GM18868 (cell line): ENCODE results near the gene RNF225.
"Not testable (repeated sequence)": the region's sequence is repeated elsewhere in the genome, so short reads cannot be mapped to it uniquely, and the experiment has no call there.

ENCODE experiments used
- ATAC-seq: cut with Tn5 transposase; IDR thresholded peaks from one replicate; pipeline ENCODE4 v1.9.1; 2021; ENCODE audit warnings: mild to moderate bottlenecking, moderate library complexity; ENCODE audit not compliant: unreplicated experiment

Gene RNF225

DNA sequence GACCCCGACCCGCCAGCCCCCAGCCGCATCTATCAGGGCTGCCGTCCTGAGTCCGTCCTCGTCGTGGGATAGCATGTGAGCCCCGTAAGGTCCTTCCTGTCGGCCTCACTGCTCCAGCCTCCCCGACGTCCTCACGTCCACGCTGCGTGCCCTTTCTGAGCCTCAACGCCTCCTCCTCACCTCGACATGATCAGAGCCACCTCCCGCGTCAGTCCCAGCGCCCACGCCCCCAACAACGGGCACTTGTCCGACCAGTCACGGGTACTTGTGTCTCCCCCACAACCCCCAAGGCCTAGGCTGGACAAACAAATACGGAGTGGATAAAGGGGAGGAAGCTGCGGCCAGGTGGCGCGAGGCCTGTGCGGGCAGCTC is 33.6 kb upstream of the RNF225 start:
- peak; percentile 8 for ATAC-seq

DNA sequence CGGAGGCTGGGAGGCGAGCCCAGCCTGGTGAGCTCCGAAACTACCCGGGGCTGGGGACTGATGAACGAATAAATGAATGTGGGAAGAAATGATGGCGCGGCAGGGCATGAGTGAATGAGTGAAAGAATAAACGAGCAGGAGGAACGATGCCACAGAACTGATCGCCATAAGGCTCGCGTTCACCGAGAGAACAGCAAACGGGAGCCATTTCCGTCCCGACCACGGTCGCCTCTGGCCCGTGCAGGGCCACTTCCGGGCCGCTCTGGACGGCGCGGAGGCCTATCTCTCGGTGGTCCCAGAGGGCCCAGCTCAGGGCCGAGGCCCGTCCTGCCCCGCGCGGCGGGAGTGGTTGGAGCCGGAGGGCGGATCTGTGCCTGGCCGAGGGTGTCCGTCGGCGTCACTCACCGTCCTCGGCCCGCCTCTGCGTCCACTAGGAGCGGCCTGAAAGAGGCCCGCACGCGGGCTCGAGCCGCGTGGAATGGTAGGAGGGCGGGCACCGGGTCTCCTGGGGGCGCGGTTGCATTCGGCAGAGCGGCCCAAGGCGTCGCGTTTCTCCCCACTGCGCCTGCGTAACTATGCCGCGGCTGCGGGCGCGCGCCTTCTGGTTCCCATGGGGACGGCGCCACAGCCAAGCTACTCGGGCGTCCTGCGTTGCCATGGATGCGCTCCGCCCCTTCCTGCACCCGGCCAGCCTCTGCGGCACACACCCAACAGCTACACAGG is 33.0 kb upstream of the RNF225 start, which contains the start of gene ZNF497:
TSS of gene ZNF497 (minus strand) at position 480 of the 723 bp plus-strand sequence. CDS start 5,116 bp downstream, outside the sequence.
- peak; percentile 88 for ATAC-seq

DNA sequence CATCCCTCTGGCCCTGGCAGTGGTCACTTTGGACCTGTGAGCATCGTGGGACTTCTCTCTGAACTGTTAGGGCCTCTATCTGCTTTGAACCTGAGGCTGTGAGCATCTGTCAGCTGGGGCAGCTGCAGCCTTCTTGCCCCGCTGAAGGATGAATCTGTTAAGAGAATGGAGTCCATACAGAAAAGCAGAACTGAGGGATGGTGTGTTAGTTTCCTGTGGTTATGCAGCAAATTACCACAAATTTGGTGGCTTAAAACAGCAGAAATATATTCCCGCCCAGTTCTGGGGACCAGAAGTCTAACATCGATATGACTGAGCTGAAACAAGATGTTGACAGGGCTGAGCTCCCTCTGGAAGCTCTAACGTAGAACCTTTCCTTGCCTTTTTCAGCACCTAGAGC is 31.3 kb upstream of the RNF225 start:
- ATAC-seq = no peak

DNA sequence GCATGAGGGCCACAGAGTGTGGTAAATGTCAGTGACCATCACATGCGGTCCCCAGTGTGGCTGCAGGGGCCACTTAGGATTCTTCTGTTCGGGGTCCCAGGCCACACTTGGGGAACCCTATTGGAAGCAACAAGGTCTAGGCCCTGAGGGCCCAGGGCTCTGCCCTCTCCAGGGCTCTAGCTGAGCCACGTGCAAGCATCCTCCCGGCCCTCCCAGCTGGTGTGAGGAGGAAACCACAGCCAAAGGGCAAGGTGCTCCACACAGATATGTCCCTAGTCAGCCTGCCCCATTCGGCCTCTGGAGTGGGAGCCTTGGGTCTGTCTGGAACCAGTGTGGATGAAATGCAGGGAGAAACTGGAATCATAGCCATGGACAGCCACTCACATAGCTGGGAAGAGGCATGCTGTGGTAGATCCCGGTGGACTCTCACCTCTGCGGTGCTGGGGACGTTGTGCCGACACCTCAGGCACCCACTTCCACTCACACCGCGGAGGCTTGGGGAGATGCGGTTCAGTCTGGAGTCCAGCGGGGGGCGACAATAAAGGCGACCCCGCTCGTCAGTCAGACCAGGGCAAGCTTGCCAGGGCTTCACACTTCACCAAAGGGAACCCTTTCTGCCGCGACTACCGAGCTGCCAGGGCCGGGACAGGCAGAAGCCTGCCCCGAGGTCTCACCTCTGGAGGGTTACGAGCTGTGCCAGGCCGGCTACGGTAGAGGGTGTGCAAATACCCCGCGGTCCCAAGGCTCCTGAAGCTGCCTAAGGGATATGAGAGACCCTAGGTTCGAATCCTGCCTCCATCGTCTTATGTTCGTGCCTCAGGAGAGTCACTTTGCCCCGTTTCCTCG is 28.6 kb upstream of the RNF225 start:
- ATAC-seq = no peak

DNA sequence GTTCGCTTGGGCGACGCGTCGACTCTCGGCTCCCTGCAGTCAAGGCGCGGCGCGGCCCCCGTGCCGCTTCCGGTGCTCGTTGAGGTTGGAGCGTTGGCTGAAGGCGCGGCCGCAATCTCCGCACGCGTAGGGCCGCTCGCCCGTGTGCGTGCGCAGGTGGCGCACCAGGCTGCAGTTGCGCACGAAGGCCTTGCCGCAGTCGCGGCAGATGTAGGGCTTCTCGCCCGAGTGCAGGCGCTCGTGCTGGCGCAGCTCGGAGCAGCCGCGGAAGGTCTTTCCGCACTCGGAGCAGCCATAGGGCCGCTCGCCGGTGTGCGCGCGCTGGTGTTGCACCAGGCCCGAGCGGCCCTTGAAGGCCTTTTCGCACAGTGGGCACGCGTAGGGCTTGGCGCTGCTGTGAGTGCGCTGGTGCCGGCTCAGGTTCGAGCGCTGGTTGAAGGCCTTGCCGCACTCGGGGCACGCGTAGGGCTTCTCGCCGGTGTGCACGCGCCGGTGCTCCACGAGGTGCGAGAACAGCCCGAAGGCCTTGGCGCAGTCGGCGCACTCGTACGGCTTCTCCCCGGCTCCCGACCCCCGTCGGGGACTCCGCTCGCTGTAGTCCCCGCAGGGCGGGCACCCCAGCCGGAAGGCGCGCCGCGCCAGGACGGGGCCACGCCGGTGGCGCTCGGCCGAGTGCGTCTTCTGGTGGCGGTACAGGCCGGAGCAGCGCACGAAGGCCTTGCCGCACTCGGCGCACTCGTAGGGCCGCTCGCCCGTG is 27.6 kb upstream of the RNF225 start:
- no peak for ATAC-seq

DNA sequence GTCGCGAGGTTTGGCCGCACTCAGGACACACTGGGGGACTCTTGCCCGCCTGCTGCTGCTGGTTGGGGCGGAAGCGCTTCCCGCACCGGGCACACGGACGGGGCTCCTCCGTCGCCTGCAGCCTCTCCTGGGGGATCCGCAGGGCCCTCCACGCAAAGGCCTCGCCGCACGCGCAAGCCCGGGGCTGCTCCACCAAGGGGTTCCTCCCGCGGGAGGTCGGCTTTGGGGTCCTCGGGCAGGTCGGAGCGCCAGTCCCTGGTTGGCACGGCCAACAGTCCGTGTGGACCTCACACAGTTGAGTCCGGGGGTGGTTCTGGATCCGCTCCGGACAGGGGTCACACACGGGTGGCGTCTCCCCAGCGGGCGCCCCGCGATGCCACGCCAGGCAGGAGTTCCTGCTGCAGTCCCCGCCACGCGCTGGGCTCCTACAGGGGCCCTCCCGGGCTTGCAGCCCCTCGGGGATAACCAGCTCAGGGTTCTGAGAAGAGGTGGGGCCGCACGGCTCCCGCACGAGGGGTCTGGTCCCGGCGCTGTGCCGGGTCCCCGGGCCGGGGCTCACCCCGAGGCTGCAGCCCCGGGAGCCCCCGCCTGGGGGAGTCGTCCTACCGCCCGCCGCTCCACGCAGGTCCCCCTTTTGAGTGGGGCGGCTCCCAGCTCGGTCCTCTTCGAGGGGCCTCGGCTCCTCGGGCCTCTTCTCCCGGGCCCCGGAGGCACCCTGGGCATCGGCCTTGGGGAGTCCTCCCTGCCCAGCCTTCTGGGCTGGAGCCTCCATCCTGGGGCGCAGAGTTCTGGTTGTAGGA is 26.7 kb upstream of the RNF225 start:
- no peak for ATAC-seq

DNA sequence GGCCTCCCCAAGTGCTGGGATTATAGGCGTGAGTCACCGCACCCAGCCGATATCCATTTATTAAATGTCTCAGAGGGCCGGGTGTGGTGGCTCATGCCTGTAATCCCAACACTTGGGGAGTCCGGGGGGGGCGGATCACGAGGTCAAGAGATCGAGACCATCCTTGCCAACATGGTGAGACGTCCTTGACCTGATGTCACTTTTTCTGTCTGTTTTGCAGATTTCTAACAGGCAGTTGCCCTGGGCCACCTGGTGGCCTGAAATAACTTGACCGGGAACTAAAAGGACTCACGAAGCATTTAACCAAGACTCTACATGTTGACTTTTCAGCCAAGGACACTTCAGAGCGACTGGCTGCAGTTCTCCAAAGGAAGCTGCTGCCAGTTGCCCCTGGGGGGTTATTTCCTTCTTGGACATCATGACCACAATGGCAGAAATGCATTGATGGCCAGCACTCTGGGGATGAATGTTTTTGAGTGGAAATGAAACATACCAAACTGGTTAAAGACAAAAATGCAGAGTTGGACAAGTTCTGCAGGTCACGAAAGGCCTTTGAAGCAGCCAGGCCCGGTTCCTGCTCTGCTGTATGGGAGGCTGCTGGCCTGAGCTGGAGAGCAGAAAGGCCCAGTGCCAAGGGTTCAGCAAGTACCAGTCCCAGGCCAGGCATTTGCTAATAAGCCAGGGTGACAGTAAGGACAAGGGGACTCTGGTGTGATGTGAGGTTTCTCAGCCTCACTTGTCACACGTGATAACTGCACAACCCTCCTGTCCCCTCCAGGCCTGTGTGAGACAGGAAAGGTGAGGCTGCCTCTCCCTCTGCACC is 22.9 kb upstream of the RNF225 start:
- ATAC-seq = no peak

DNA sequence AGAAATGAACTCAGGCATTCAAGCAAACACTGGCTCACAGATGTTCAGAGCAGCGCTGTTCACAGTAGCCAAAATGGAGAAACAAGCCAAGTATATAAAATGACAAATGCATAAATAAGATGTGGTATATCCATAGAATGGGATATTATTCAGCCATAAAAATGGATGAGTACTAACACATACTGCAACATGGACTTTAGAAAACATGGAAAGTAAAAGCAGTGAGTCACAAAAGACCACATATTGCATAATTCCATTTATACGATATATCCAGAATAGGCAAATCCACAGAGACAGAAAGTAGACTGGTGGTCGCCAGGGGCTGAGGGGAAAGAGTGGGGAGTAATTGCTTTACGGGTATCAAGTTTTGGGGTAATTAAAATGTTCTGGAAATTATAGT is 21.3 kb upstream of the RNF225 start:
- no peak for ATAC-seq

DNA sequence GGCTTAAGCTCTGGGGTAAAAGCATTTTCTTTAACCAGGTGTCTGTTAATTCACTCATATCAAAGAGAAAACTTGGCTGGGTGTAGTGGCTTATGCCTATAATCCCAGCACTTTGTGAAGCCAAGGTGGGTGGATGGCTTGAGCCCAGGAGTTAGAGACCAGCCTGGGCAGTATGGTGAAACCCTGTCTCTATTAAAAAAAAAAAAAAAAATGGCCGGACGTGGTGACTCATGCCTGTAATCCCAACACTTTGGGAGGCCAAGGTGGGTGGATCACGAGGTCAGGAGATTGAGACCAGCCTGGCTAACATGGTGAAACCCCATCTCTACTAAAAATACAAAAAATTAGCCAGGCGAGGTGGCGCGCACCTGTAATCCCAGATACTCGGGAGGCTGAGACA is 18.7 kb upstream of the RNF225 start:
- not testable (repeated sequence) for ATAC-seq

DNA sequence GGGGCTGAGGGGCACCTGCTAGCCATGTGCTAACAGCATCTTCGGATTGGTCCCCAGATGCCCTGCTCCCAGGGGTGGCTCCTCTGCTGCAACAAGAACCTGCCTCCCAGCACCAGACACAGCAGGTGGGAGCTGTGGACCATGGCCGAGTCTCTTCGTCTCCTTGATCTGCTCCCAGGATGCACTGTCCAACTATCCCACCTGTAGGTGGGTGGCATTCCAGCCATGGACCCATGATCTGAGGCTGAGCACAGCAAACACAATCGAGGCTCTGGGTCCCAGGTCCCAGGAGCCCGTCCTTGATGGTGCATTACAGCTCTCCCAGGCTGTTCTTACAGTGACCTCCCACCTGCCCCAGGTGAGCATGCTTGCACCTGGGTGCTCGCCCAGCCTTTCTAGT is 16.2 kb upstream of the RNF225 start:
- no peak for ATAC-seq

DNA sequence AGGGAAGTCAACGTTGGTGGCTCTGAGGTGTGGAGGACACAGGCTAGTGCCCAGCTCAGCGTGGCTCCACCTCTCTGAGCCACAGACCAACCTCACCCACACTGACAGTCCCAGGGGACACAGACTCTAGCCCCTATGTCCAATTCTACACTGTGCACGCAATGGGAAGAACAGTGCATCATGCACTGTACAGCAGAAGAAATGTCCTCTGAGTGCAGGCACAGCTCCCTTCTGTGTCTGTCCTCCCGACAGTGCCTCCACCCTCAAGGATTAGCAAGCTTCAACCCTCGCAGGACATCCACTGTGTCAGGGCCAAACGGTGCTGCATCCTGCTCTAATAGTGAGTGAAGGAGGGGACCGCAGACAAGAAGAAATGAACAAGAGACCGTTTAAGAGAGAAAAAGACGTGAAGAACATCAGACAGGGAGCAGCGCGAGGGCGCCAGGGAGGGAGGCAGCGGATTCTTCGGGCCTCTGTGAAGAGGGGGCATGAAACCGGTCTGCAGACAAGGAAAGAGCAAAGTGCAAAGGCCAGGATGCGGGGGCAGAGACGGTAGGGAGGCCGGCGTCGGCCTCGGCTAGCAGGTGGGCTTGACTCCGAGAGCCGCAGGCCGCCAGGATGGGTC is 15.3 kb upstream of the RNF225 start:
- ATAC-seq = no peak

DNA sequence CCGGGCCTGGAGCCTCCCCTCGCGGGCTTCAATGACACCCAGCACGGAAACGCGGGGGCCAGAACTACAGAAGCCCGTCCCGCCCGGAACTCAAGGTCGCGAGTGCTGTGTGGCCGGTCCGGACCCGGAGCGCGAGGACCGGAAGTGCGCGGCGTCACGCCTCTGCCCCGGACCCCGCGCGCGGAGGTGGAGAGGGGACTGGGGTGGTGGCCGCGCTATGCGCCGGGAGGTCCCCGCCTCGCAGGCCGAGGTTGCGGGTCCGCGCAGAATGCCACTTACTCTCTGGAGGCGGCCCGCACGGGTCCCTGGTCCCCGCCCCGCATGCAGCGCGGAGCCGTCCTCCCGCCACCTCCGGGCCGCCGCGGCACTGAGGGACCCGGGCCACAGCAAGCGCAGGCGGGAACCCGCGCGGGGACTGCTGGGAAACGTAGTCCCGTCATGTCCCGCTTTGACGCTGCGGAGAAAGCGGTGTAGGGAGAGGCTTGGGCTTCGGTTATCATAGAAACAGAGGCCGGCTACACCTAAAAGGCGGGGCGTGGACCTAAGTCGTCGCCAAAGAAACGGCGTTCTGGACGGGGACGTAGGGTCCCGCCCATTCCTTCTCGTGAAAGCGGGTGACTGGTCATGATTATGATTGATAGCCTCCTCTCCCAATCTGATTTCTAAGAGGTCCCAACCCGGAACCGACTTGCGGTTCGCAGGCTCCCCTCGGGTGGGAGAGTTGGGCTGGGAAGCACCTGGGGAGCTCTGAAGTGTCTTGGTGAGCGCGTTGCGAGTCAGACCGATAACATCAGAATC is 14.6 kb upstream of the RNF225 start, which contains the start of gene ZNF837:
TSS of gene ZNF837 (minus strand) at position 369 of the 798 bp plus-strand sequence. CDS start 11,698 bp downstream, outside the sequence.
- ATAC-seq = peak; percentile 82

DNA sequence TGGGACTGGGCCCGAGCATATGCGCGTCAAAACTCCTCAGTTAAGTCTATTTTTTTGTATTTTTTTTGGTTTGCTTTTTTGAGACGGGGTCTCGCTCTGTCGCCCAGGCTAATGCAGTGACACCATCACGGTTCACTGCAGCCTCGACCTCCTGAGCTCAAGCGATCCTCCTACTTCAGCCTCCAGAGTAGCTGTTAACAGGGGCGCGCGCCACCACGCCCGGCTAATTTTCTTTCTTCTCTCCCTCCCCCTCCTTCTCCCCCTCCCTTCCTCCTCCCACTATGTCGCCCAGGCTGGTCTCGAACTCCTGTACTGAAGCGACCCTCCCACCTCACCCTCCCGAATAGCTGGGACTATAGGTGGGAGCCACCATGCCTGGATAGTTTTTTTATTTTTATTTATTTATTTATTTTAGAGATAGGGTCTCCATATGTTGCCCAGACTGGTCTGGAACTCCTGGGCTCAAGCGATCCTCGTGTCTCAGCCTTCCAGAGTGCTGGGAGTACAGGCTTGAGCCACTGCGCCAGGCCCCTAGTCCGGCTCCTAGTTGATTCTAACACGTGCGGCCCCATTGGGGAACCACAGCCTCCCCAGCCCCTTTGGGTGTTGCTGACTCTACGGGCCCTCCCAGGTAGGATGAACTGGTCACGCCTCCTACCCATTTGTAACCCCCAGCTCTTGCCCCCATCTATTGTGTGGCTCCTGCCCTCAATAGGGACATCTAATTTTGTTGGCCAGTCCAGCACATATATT is 13.8 kb upstream of the RNF225 start:
- no peak for ATAC-seq

DNA sequence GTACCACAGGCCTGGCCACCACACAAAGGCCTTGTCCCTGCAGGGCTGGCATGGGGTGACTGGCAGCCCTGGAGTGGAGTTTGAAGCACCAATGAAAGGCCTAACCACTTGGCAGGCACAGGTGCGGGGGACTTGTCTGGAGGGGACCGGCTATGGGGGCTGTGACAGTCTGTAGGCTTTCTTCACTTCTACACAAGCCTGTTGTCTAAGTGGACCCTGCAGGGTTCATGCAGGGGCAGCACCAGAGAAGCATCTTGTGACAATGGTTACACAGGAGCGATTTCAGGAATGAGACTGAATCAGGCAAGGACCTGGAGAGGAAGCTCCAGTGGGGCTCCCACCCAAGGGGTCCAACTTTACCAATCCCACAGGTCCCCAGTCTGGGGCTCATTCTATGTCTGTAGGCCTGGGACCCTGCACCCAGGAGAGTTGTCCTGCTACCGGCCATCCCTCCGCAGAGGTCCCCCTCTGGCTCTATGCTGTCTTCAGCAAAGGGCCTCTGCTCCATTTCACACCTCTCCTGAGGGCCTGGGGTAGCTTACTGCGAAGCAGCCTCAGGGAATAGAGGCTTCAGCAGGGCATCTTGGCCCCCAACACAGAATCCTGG is 12.4 kb upstream of the RNF225 start:
- ATAC-seq = no peak

DNA sequence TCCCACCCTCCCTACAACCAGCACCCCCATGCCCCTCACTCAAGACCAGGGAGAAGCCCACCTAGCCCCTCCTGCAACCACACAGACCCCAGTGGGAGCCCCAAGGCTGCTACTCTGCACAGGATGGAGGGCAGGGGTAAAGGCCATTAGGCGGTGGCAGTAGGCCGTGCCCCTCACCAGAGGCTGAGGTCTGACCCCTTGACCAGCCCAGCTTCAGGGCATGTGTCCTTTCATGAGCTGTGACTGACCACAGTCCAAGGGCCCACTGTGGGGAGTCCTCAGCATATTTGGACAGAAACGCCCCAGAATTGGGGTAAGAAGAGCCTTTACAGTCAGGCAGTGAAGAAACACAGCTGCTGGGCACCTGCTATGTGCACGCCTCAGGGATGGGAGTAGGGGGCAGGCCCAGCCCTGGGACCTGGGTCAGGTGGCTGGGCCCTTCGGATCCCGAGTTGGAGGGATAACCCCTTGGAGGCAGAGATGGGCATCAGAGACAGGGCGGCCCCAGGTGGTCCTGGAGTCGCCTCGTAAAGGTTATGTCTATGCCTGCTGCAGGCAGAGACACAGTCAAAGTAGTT is 10.1 kb upstream of the RNF225 start:
- no peak for ATAC-seq

DNA sequence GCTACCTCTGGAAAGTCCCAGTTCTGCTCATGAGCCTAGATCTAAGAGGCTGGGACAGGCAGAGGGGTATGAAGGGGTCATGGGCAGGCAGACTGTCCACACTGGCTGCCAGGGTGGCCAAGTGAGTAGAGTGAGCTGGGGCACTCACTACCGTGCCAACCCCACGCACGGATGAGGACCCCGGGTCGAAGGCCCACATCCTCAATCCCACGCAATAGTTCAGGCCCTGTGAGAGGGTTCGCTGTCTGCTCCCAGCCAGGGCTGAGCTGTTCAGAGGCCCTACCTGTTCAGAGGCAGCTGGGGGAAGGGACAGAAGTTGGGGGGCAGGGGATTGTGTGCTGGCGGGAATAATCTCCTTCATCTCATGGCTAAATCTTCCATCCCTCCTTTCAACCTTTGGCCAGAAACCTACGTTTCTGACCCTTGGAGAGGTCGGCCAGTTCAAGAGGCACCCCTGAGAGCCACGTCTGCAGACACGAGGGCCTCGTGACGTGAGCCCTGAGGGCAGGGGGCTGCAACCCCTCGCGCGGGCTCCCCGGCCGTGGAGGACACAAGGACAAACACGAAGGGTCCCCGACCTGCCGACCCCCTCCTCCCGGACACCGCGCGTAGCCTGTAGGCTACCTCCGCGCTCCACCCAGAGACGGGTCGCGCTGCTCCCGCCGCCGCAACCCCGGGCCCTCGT is 9.4 kb upstream of the RNF225 start:
- ATAC-seq = peak; percentile 2
